K562 (cell line): ENCODE data around the gene MYL9.

Experiments
- ESRRA ChIP-seq: fragments of 450-650 bp; IDR thresholded peaks from 2 replicates; pipeline ENCODE4 v1.6.1; 2014; ENCODE audit warnings: low read depth, mild to moderate bottlenecking, moderate library complexity, borderline replicate concordance
- GATA2 ChIP-seq: sonication (generic); formaldehyde crosslinking; IDR thresholded peaks from 2 replicates; pipeline ENCODE4 v1.4.0; 2020; ENCODE audit warnings: mild to moderate bottlenecking, missing genetic modification reagents
- KLF10 ChIP-seq: fragments of 250-450 bp; sonication (Bioruptor Pico); IDR thresholded peaks from 2 replicates; pipeline ENCODE4 v1.6.1; 2021; ENCODE audit warnings: matching md5 sums
- POLR2A ChIP-seq: fragments of 450-650 bp; conservative IDR thresholded peaks from 2 replicates; pipeline ENCODE4 v1.6.1; 2016
- POLR2AphosphoS5 ChIP-seq: IDR thresholded peaks from 2 replicates; pipeline ENCODE4 v1.6.1; 2011; ENCODE audit warnings: mild to moderate bottlenecking, low read depth, low read length, moderate library complexity; ENCODE audit not compliant: control insufficient read depth, insufficient read depth
- RFX5 ChIP-seq: IDR thresholded peaks from 2 replicates; pipeline ENCODE4 v1.6.1; 2011; ENCODE audit warnings: low read depth, mild to moderate bottlenecking, improper control_type of control experiment, low read length
- SIN3A ChIP-seq, 2 experiments: fragments of 150-350 bp in 1 of 2; IDR thresholded peaks; 2 replicates each; pipeline ENCODE4 v1.6.1; 2011 to 2016; ENCODE audit warnings: borderline replicate concordance in 2 of 2, low read depth in 2 of 2, low read length in 2 of 2, mild to moderate bottlenecking in 2 of 2, moderate library complexity in 2 of 2; ENCODE audit not compliant: control insufficient read depth in 1 of 2
- SNRNP70 ChIP-seq: fragments of 200-400 bp; formaldehyde crosslinking; optimal IDR thresholded peaks from 2 replicates; pipeline ENCODE3; 2017; ENCODE audit warnings: low read depth, low read length
- STAT5B ChIP-seq: fragments of 250-450 bp; sonication (Bioruptor Pico); IDR thresholded peaks from 2 replicates; pipeline ENCODE4 v1.8.0; 2021; ENCODE audit warnings: mild to moderate bottlenecking, inconsistent platforms
- U2AF2 ChIP-seq: fragments of 200-400 bp; formaldehyde crosslinking; optimal IDR thresholded peaks from 2 replicates; pipeline ENCODE3; 2017; ENCODE audit warnings: low read depth, mild to moderate bottlenecking, low read length
- ZFPM2 ChIP-seq: fragments of 250-450 bp; sonication (Bioruptor Pico); IDR thresholded peaks from 2 replicates; pipeline ENCODE4 v1.5.1; 2022; ENCODE audit warnings: mild to moderate bottlenecking
- ZSCAN29 ChIP-seq: fragments of 450-650 bp; IDR thresholded peaks from 2 replicates; pipeline ENCODE4 v1.6.1; 2017
- TF ChIP-seq, protein P1 (sequence below): sonication (generic); formaldehyde crosslinking; IDR thresholded peaks from 2 replicates; pipeline ENCODE4 v1.8.0; 2022; ENCODE audit warnings: mild to moderate bottlenecking, missing genetic modification reagents

DNA sequence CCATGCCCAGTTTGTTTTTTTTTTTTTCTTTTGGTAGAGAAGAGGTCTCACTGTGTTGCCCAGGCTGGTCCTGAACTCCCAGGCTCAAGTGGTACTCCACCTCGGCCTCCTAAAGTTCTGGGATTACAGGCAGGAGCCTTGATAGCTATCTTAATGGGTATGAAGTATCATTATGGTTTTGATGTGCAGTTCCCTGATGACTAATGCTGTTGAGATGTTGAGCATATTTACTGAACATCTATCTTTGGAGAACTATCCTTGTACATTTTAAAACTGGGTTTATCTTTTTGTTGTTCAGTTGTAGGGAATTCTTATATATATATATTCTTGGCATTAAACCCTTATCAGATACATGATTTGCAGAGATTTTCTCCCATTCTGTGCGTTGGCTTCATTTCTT is 21.4 kb upstream of the MYL9 start:
- no peak for TF ChIP-seq GATA2 (CRISPR knock-in tag)
- no peak for TF ChIP-seq RFX5
- TF ChIP-seq SIN3A (IDR thresholded peaks at IDR 0.05; ENCODE audit: borderline replicate concordance in 2 of 2, control insufficient read depth in 1 of 2, low read depth in 2 of 2, low read length in 2 of 2) = no peak
- no peak for TF ChIP-seq ZSCAN29
- TF ChIP-seq, protein P1, sequence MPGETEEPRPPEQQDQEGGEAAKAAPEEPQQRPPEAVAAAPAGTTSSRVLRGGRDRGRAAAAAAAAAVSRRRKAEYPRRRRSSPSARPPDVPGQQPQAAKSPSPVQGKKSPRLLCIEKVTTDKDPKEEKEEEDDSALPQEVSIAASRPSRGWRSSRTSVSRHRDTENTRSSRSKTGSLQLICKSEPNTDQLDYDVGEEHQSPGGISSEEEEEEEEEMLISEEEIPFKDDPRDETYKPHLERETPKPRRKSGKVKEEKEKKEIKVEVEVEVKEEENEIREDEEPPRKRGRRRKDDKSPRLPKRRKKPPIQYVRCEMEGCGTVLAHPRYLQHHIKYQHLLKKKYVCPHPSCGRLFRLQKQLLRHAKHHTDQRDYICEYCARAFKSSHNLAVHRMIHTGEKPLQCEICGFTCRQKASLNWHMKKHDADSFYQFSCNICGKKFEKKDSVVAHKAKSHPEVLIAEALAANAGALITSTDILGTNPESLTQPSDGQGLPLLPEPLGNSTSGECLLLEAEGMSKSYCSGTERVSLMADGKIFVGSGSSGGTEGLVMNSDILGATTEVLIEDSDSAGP = no peak
- no peak for TF ChIP-seq SNRNP70
- TF ChIP-seq ESRRA = no peak
- no peak for TF ChIP-seq POLR2A
- TF ChIP-seq ZFPM2 = no peak
- TF ChIP-seq KLF10 (CRISPR knock-in tag) = no peak
- TF ChIP-seq STAT5B = no peak
- no peak for TF ChIP-seq POLR2AphosphoS5
- TF ChIP-seq U2AF2 = no peak
